HG03571 (cell line): ENCODE data around the gene PTGES3L.
"Not testable (repeated sequence)": the region's sequence is repeated elsewhere in the genome, so short reads cannot be mapped to it uniquely, and the experiment has no call there.

Experiments
- ATAC-seq: cut with Tn5 transposase; IDR thresholded peaks from one replicate; pipeline ENCODE4 v1.9.1; 2021; ENCODE audit not compliant: unreplicated experiment

Gene PTGES3L

GRCh38 chr17:43014649-43015542 is 35.0 kb upstream of the PTGES3L start:
- no peak for ATAC-seq

GRCh38 chr17:43014020-43014648 is 34.3 kb upstream of the PTGES3L start:
- ATAC-seq: no peak

GRCh38 chr17:43013296-43013695 is 33.4 kb upstream of the PTGES3L start:
- ATAC-seq: no peak

GRCh38 chr17:43011728-43012472 is 32.0 kb upstream of the PTGES3L start:
- no peak for ATAC-seq

- no peak for ATAC-seq
These were observed 30.9 kb upstream of the PTGES3L start for GRCh38 chr17:43010667-43011308.

- no peak for ATAC-seq
These were observed 27.0 kb upstream of the PTGES3L start, which contains the start of gene IFI35 for GRCh38 chr17:43006639-43007551. TSS of gene IFI35 (plus strand) at chr17:43006784. CDS start at chr17:43006948, 164 bp downstream.

GRCh38 chr17:43003542-43004172 is 23.8 kb upstream of the PTGES3L start:
- no peak for ATAC-seq

GRCh38 chr17:43000894-43001293 is 21.0 kb upstream of the PTGES3L start:
- not testable (repeated sequence) for ATAC-seq

- no peak for ATAC-seq
These were observed 19.2 kb upstream of the PTGES3L start for GRCh38 chr17:42999003-42999525.

- ATAC-seq: peak; percentile 88
These were observed 18.4 kb upstream of the PTGES3L start, which contains the start of gene RPL27 for GRCh38 chr17:42997984-42998938. TSS of gene RPL27 (plus strand) at chr17:42998419. CDS start at chr17:42998751, 332 bp downstream.

GRCh38 chr17:42997390-42997983 is 17.6 kb upstream of the PTGES3L start:
- ATAC-seq: no peak

GRCh38 chr17:42993913-42994312 is 14.0 kb upstream of the PTGES3L start:
- not testable (repeated sequence) for ATAC-seq

- ATAC-seq: no peak
These were observed 13.0 kb upstream of the PTGES3L start for GRCh38 chr17:42992872-42993271.

GRCh38 chr17:42991471-42991870 is 11.6 kb upstream of the PTGES3L start:
- ATAC-seq: no peak

- no peak for ATAC-seq
These were observed 10.1 kb upstream of the PTGES3L start for GRCh38 chr17:42989726-42990652.

GRCh38 chr17:42989141-42989540 is 9.3 kb upstream of the PTGES3L start:
- no peak for ATAC-seq
